Measurements from ENCODE around the gene SLK.

SLK gene

DNA sequence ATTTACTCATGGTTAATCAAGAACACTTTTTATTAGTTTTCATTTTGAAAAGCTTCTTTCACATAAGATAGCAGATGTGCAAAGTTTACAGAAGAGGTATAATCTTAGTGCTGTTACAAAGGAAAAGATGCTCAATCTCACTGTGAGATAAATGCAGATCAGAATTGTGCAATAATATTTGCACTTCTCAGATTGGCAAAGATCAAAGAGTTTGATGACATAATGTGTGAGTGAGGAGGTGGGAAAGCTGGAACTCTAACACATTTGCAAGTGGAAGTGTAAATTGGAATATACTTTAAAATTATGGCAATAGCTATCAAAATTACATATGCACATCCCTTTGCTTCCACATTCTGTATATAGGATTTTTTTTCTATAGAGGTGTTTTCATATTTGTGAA lies 27.4 kb upstream of the SLK start:
- no peak for FAIRE-seq

DNA sequence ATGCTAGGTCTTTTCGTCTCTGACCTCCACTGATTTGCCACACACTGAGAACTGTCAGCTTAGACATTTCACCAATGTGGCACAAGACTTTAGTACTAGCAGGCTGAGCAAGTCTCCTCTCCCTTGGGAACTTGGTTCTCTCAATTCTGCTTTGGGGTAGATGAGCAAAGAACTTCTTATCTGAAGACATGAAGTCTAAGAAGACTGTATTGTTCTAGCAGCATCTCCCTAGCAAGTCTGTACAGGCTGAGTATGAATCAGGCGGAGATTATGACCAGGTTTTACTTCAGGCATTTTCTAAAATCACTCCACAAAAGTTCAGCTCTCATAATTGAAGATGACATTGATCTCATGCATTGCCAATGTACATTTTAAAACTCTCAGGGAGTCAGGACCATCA lies 25.1 kb upstream of the SLK start:
- no peak for DNase-seq (ENCODE audit: insufficient read length, low spot score)
- FAIRE-seq = no peak

More for the DNA sequence above, 27.4 kb upstream of the SLK start:
- DNase-seq (ENCODE audit: insufficient read length, low spot score) = no peak

DNA sequence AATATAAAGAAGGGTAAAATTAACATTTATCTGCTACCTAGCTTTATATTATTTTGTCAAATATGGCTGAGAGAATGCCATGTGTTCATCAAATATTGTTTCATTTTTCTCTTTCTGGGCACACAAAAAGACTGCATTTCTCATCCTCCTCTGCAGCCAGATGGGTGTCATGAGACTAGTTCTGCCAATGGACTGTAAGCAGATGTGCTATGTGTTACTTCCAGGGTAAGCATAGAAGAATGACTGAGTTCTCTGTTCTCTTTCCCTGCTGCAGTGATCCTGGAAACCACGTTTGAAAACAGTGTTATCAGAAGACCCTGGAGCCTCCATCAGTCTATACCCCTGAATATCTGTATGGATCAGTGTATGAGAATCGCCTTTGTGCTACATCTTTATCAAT lies 24.1 kb upstream of the SLK start:
- DNase-seq (ENCODE audit: insufficient read length, low spot score) = no peak
- no peak for FAIRE-seq

GRCh38 chr10:103947799-103948516 lies 19.0 kb upstream of the SLK start:
- no peak for FAIRE-seq
- DNase-seq (ENCODE audit: insufficient read length, low spot score) = no peak

- DNase-seq (ENCODE audit: insufficient read length, low spot score) = no peak
- no peak for FAIRE-seq
Observed at GRCh38 chr10:103949728-103950127, 17.2 kb upstream of the SLK start.

DNA sequence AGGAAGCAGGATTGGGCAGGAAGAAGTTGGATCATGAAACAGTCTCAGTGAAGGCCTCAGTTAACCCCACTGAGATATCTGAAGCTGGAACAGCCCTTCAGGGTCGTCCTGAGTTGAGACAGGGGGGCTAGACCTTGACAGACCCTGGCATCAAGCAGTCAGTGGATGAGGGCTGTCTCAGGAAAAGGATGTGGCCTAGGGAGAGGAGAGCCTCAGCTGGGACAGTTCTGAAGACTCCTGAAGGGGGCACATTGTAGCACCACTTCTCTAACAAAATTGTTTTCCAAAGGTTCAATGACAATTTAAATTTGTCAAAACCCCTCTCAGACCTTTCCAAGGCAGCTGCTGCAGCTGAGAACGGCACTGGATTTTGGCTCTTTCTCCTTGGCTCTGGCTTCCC lies 15.8 kb upstream of the SLK start:
- no peak for DNase-seq (ENCODE audit: insufficient read length, low spot score)
- no peak for FAIRE-seq

GRCh38 chr10:103951942-103952341 lies 15.0 kb upstream of the SLK start:
- no peak for FAIRE-seq

GRCh38 chr10:103954543-103954942 lies 12.4 kb upstream of the SLK start:
- FAIRE-seq (no peak), DNase-seq (ENCODE audit: insufficient read length, low spot score) (no peak)

More at GRCh38 chr10:103951942-103952341, 15.0 kb upstream of the SLK start:
- no peak for DNase-seq (ENCODE audit: insufficient read length, low spot score)

GRCh38 chr10:103958996-103959395 lies 7.9 kb upstream of the SLK start:
- FAIRE-seq (no peak), DNase-seq (ENCODE audit: insufficient read length, low spot score) (no peak)

- FAIRE-seq = no peak
- no peak for DNase-seq (ENCODE audit: insufficient read length, low spot score)
Observed at GRCh38 chr10:103960103-103960502, 6.8 kb upstream of the SLK start.

- peak; percentile 33 for DNase-seq (ENCODE audit: insufficient read length, low spot score)
- no peak for FAIRE-seq
Observed at GRCh38 chr10:103967448-103968071, 620 bp downstream of the SLK start.

- FAIRE-seq = no peak
Observed at GRCh38 chr10:103968441-103969391, 1.8 kb downstream of the SLK start.

GRCh38 chr10:103969436-103969835 lies 2.5 kb downstream of the SLK start:
- no peak for FAIRE-seq
- no peak for DNase-seq (ENCODE audit: insufficient read length, low spot score)

More at GRCh38 chr10:103968441-103969391, 1.8 kb downstream of the SLK start:
- DNase-seq (ENCODE audit: insufficient read length, low spot score) = no peak

DNA sequence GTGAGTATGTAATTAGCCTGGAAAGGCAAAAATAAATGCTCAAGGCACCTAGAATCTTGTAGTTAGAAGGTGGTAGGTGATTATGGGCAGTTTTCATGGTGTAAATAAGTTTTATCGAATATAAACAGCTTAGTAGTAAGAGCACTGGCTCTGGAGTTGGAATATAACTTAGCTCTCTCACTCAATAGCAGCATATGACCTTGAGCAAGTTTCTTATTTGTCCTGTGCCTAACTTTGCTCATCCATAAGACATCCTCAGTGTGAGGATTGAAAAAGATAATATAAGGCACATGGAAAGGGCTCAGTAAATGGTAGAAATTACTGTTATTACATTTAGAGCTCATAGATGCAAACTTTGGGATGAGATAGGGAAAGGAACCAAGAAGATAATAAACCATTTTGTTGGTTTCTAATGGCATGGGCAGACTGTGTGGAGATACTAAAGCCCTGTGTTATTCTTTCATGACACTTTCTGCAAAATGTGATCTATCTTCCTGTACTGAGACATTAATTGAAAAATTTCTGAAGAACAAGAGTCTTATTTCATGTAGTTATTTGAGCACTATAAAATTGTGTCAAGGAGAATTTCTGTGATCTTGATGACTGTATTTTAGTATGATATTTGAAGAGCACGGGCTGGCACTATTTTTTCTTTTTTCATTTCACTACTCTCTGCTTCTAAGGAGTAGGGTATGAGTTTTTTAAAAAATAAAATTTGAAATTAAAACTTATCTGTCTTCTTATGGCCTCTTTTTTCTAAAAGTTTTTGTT lies 3.1 kb downstream of the SLK start:
- FAIRE-seq = no peak
- no peak for DNase-seq (ENCODE audit: insufficient read length, low spot score)

GRCh38 chr10:103975169-103975568 lies 8.2 kb downstream of the SLK start:
- DNase-seq (ENCODE audit: insufficient read length, low spot score) (no peak), FAIRE-seq (no peak)

- FAIRE-seq = no peak
- no peak for DNase-seq (ENCODE audit: insufficient read length, low spot score)
Observed at GRCh38 chr10:103977204-103977603, 10.3 kb downstream of the SLK start.

- FAIRE-seq (no peak), DNase-seq (ENCODE audit: insufficient read length, low spot score) (no peak)
Observed at GRCh38 chr10:103979530-103979929, 12.6 kb downstream of the SLK start.

DNA sequence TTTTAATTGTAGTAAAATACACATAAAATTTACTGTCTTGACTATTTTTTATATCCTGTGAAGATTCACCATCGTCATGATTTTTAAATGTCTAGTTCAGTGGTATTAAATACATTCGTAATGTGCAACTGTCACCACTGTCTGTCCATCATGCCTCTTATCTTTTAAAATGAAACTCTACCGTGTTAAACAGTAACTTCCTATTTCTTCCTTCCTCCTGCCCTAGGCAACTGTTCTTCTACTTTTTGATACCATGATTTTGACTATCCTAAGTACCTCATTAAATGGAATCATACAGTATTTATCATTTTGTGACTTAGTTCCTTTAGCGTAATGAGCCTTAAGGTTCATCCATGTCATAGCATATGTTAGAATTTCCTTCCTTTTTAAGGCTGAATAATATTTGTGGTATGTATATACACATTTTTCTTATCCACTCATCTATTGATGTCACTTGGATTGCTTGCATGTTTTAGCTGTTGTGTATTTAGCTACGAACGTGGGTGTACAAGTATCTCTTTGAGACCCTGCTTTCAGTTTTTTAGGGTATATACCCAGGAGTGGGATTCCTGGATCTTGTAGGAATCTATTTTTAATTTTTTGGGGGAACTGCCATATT lies 13.5 kb downstream of the SLK start:
- DNase-seq (ENCODE audit: insufficient read length, low spot score) = no peak
- no peak for FAIRE-seq

- DNase-seq (ENCODE audit: insufficient read length, low spot score) (no peak), FAIRE-seq (no peak)
Observed at GRCh38 chr10:103982639-103983038, 15.7 kb downstream of the SLK start.

GRCh38 chr10:103983367-103983911 lies 16.5 kb downstream of the SLK start:
- FAIRE-seq (no peak), DNase-seq (ENCODE audit: insufficient read length, low spot score) (no peak)
